Kidney (tissue), 14 donors: Measurements from ENCODE around the gene SGCD. TPM values are rescaled to one million over a fixed set of nuclear protein-coding genes. Genes with fewer than 3 reads are reported as not detected.

ENCODE experiments used
- DNase-seq, 5 donors: peaks; one replicate each; pipeline ENCODE4 v3.0.0-alpha.2; 2013 to 2020
- FAIRE-seq: peaks from 2 replicates; lab custom pipeline; 2012; peaks lifted over from hg19 to GRCh38; lab: Jason Lieb, UNC
- H3K27ac ChIP-seq, 2 donors: one replicate each; pipeline ENCODE4 v1.7.0; 2013; ENCODE audit warnings: low read depth in 2 of 2, low read length in 2 of 2, inconsistent platforms in 1 of 2
- H3K27me3 ChIP-seq: one replicate; pipeline ENCODE4 v1.7.1; 2013; ENCODE audit warnings: low read length, inconsistent platforms; ENCODE audit not compliant: control insufficient read depth, insufficient read depth
- H3K36me3 ChIP-seq, 3 donors: one replicate each; pipeline versions ENCODE4 v1.7.0 to v1.7.1; 2013; ENCODE audit warnings: low read length in 3 of 3, control low read depth in 1 of 3, inconsistent platforms in 1 of 3; ENCODE audit not compliant: insufficient read depth in 3 of 3, control insufficient read depth in 2 of 3
- H3K4me1 ChIP-seq, 3 donors: one replicate each; pipeline versions ENCODE4 v1.7.0 to v1.7.1; 2013; ENCODE audit warnings: low read length in 3 of 3, inconsistent platforms in 1 of 3, low read depth in 1 of 3; ENCODE audit not compliant: control insufficient read depth in 2 of 3, insufficient read depth in 2 of 3
- H3K4me3 ChIP-seq, 3 donors: one replicate each; pipeline versions ENCODE4 v1.7.0 to v1.8.1; 2013; ENCODE audit warnings: low read length in 3 of 3, control low read depth in 1 of 3, inconsistent platforms in 1 of 3
- H3K9ac ChIP-seq, 3 donors: one replicate each; pipeline versions ENCODE4 v1.7.0 to v1.7.1; 2013; ENCODE audit warnings: low read length in 3 of 3, control low read depth in 1 of 3, inconsistent platforms in 1 of 3
- H3K9me3 ChIP-seq, 3 donors: one replicate each; pipeline versions ENCODE4 v1.7.0 to v1.7.1; 2013; ENCODE audit warnings: low read length in 3 of 3, control low read depth in 1 of 3, inconsistent platforms in 1 of 3; ENCODE audit not compliant: control insufficient read depth in 2 of 3, insufficient read depth in 1 of 3
- CTCF ChIP-seq: IDR thresholded peaks from 3 replicates; pipeline ENCODE4 v1.5.1; 2012; ENCODE audit warnings: mild to moderate bottlenecking, moderate library complexity, borderline replicate concordance; ENCODE audit not compliant: insufficient read depth; ENCODE audit errors: extremely low read depth
- intact Hi-C: fragments of 100-400 bp; cut with DNase I; formaldehyde crosslinking; loops from one replicate; pipeline ENCODE4 v1.11.1; 2022
- polyA plus RNA-seq: library from polyadenylated mRNA; stranded (reverse); fragments of 350-450 nt; fragmentation: Illumina TruSeq; extraction: RNeasy Lipid Tissue Mini Kit (QIAGEN cat#74804); gene quantifications from one replicate; pipeline ENCODE4 v1.2.3, GENCODE V29; 2014; ENCODE audit warnings: low read depth, low replicate concordance; ENCODE audit not compliant: insufficient read depth
- total RNA-seq: library from RNA; stranded (reverse); fragmentation: NEBNext Ultra II Directional; extraction: Animal tissue kit (Norgen Biotek cat#: 25700); gene quantifications from one replicate; pipeline ENCODE4 v1.2.1, GENCODE V29; 2021
- donor health status: control.
- donor health status: control.
- donor health status: control.
- donor health status: control.
- donor health status: control.
- donor health status: DM: yes; HTN: yes; CAD: no.
- donor health status: Normal renal cell carcinoma (clear cell type).

The SGCD gene
- total and polyA plus RNA-seq, 2 donors from 2014 or later = 0.99 to 2.7 TPM

DNA sequence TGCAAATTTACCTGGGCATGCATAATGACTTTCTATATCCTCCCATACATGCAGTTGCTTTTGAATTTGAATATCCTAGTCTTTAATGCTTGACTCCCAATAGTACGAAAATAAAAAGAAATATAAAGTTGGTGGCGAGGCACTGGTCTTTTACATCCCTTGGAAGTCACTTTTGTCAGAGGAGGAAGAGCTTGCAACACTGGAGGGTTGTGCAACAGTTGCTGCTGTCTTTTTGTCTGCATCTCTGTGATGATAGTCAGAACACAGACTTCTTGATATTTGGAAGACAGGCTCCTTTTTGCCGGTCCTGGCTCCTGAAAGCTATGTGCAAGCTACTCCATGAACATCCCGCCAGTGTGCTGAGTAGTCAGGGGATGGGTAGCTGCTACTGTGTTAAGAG lies 16.8 kb upstream of the SGCD start:
- no peak for DNase-seq
- intact Hi-C loops = no loop called here
- H3K27ac ChIP-seq = no peak overlapping the region
- FAIRE-seq = no peak
- no peak overlapping the region for H3K9ac ChIP-seq
- no peaks in the 10 kb centered on the region for H3K4me1 ChIP-seq
- H3K36me3 ChIP-seq = no peaks in the 10 kb centered on the region
- no peaks in the 10 kb centered on the region for H3K9me3 ChIP-seq
- TF ChIP-seq CTCF = no peak
- H3K27me3 ChIP-seq = no peaks in the 10 kb centered on the region
- no peak overlapping the region for H3K4me3 ChIP-seq

DNA sequence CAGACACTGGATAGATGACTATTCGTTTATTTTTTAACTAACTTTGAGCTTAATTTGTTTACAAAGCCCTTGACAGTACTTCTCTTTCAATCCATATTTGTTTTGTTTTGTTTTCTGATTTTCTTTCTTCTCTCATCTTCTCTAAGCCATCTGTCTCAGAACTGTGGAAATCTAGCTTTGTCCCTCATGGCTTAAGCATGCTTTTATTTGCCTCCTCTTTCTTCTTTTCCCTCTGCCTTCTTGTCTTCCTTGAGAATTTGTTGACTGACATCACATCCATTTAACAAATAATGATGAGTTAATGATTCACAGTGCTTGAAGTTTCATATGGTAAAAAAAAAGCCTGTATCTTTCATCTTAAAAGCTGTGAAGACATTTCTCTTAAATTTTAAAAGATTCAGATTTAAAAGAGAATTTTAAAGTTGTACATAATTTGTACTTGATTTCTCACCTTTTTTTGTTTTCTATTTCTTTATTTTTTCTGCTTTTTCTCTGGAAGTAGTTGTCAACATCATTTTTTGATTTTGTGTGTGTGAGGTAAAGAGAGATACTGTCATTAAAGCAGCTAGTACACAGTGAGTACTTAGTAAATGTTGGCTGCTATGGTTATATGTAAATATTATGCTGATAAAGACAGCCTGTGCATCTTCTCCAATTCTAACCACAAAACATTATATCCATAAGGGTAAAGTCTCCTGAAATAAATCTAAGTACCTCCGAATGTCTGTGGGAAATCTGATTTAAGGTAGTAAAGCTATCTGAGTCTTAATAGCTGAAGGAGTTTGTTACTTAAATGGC lies 13.9 kb upstream of the SGCD start:
- H3K9me3 ChIP-seq = no peaks in the 10 kb centered on the region
- no peaks in the 10 kb centered on the region for H3K27me3 ChIP-seq
- H3K4me1 ChIP-seq = no peaks in the 10 kb centered on the region
- no peak for TF ChIP-seq CTCF
- DNase-seq = no peak
- H3K27ac ChIP-seq = no peak overlapping the region
- H3K36me3 ChIP-seq = no peaks in the 10 kb centered on the region
- H3K9ac ChIP-seq = no peak overlapping the region
- intact Hi-C loops = no loop called here
- H3K4me3 ChIP-seq = no peak overlapping the region
- FAIRE-seq = no peak

- no peak for TF ChIP-seq CTCF
- Histone ChIP-seq H3K27me3 (no peaks in the 10 kb centered on the region), H3K9ac (no peak overlapping the region), H3K9me3 (no peaks in the 10 kb centered on the region), H3K4me1 (no peaks in the 10 kb centered on the region), H3K36me3 (no peaks in the 10 kb centered on the region), H3K27ac (no peak overlapping the region), H3K4me3 (no peak overlapping the region)
- FAIRE-seq = no peak
- no peak for DNase-seq
- intact Hi-C loops = no loop called here
Measured at GRCh38 chr5:156314416-156314815, 12.5 kb upstream of the SGCD start.
